H1 (cell line): ENCODE measurements around the gene CYP1A1. TPM values are rescaled to one million over a fixed set of nuclear protein-coding genes. Genes with fewer than 3 reads are reported as not detected.

ENCODE experiments used
- CTCF ChIA-PET: fragments of 300-600 bp; sonication (Branson Sonifier 250); formaldehyde crosslinking; loops from one replicate; lab custom pipeline; 2021; ENCODE audit not compliant: partially characterized antibody; lab: Charles Lee
- POLR2A ChIA-PET: fragments of 300-600 bp; sonication (Branson Sonifier 250); formaldehyde crosslinking; loops from one replicate; lab custom pipeline; 2021; ENCODE audit warnings: inconsistent platforms; ENCODE audit not compliant: partially characterized antibody; lab: Charles Lee
- DNase-seq, 2 experiments: peaks; one replicate each; pipeline versions ENCODE4 v3.0.0 to v3.0.0-alpha.2; 2010 to 2022; ENCODE audit warnings: low spot score in 2 of 2, low read depth in 1 of 2, mixed read lengths in 1 of 2
- FAIRE-seq: peaks from 2 replicates; lab custom pipeline; 2011; peaks lifted over from hg19 to GRCh38; lab: Jason Lieb, UNC
- H2AFZ ChIP-seq: 2 replicates; pipeline ENCODE4 v1.8.1; 2012; ENCODE audit warnings: low read length, inconsistent platforms
- H2AK5ac ChIP-seq: 2 replicates; pipeline ENCODE4 v1.6.1; 2013; ENCODE audit warnings: low read depth, low read length
- H2BK120ac ChIP-seq: replicated peaks from 2 replicates; pipeline ENCODE3; 2013; ENCODE audit warnings: low read depth, low read length, inconsistent platforms
- H2BK12ac ChIP-seq: 2 replicates; pipeline ENCODE4 v1.6.1; 2013; ENCODE audit warnings: low read depth, low read length
- H2BK15ac ChIP-seq: 2 replicates; pipeline ENCODE4 v1.6.1; 2013; ENCODE audit warnings: low read length
- H2BK20ac ChIP-seq: 2 replicates; pipeline ENCODE4 v1.6.1; 2013; ENCODE audit warnings: low read length
- H2BK5ac ChIP-seq: 2 replicates; pipeline ENCODE4 v1.6.1; 2013; ENCODE audit warnings: low read depth, low read length
- H3K14ac ChIP-seq: 2 replicates; pipeline ENCODE4 v1.6.1; 2013; ENCODE audit warnings: inconsistent platforms; ENCODE audit not compliant: insufficient read length
- H3K18ac ChIP-seq: 2 replicates; pipeline ENCODE4 v1.6.1; 2013; ENCODE audit warnings: low read length; ENCODE audit errors: extremely low read depth
- H3K23ac ChIP-seq: 2 replicates; pipeline ENCODE4 v1.6.1; 2013; ENCODE audit warnings: inconsistent platforms; ENCODE audit not compliant: insufficient read length
- H3K23me2 ChIP-seq: 2 replicates; pipeline ENCODE4 v1.6.1; 2013; ENCODE audit warnings: low read depth, low read length
- H3K27ac ChIP-seq: 2 replicates; pipeline ENCODE4 v1.6.1; 2011; ENCODE audit warnings: low read depth, low read length, inconsistent platforms
- H3K27me3 ChIP-seq, 4 experiments: replicated peaks in 1 of 4; 1 replicate in 1 of 4; 2 replicates in 3 of 4; pipeline versions ENCODE4 v1.6.1 to v1.8.1; 2011 to 2013; ENCODE audit warnings: low read length in 3 of 4, mild to moderate bottlenecking in 3 of 4, inconsistent platforms in 2 of 4, mixed read lengths in 2 of 4, moderate library complexity in 1 of 4; ENCODE audit not compliant: control insufficient read depth in 3 of 4, insufficient read depth in 3 of 4; ENCODE audit errors: extremely low read depth in 1 of 4
- H3K36me3 ChIP-seq, 4 experiments: 2 replicates each; pipeline versions ENCODE4 v1.6.1 to v1.8.1; 2011 to 2013; ENCODE audit warnings: mild to moderate bottlenecking in 4 of 4, low read length in 3 of 4, moderate library complexity in 2 of 4, control low read depth in 1 of 4, inconsistent platforms in 1 of 4; ENCODE audit not compliant: insufficient read depth in 4 of 4, control insufficient read depth in 2 of 4
- H3K4ac ChIP-seq: replicated peaks from 2 replicates; pipeline ENCODE3; 2013; ENCODE audit warnings: low read length, low read depth, mixed read lengths, inconsistent platforms; ENCODE audit not compliant: insufficient read length
- H3K4me1 ChIP-seq, 4 experiments: replicated peaks in 1 of 4; 1 replicate in 1 of 4; 2 replicates in 3 of 4; pipeline versions ENCODE4 v1.6.1 to v1.8.1; 2011 to 2013; ENCODE audit warnings: low read length in 3 of 4, inconsistent platforms in 2 of 4, mixed read lengths in 1 of 4; ENCODE audit not compliant: insufficient read depth in 4 of 4, control insufficient read depth in 3 of 4
- H3K4me2 ChIP-seq, 2 experiments: 2 replicates each; pipeline versions ENCODE4 v1.6.1 to v1.8.1; 2011 to 2013; ENCODE audit warnings: low read depth in 2 of 2, low read length in 2 of 2, control low read depth in 1 of 2, inconsistent platforms in 1 of 2, mild to moderate bottlenecking in 1 of 2; ENCODE audit not compliant: insufficient read depth in 1 of 2
- H3K4me3 ChIP-seq, 4 experiments: fragments of 200-600, 300-600 bp in 1 of 4; sonication (generic), shearing (Covaris generic), sonication (Bioruptor Twin) in 1 of 4; 2 replicates each; pipeline versions ENCODE4 v1.5.1 to v1.8.1; 2011 to 2016; ENCODE audit warnings: low read length in 4 of 4, low read depth in 3 of 4, control low read depth in 2 of 4, inconsistent platforms in 2 of 4, mild to moderate bottlenecking in 2 of 4, mixed read lengths in 1 of 4, moderate library complexity in 1 of 4; ENCODE audit not compliant: insufficient read depth in 2 of 4; ENCODE audit errors: extremely low read depth in 1 of 4
- H3K56ac ChIP-seq: replicated peaks from 2 replicates; pipeline ENCODE3; 2013; ENCODE audit warnings: low read depth, mild to moderate bottlenecking, mixed read lengths, low read length, inconsistent platforms; ENCODE audit not compliant: insufficient read length
- H3K79me1 ChIP-seq: 2 replicates; pipeline ENCODE4 v1.6.1; 2013; ENCODE audit warnings: low read depth, low read length, control low read depth
- H3K79me2 ChIP-seq, 2 experiments: 2 replicates each; pipeline versions ENCODE4 v1.6.1 to v1.8.1; 2012 to 2013; ENCODE audit warnings: low read length in 2 of 2, mild to moderate bottlenecking in 2 of 2, inconsistent platforms in 1 of 2; ENCODE audit not compliant: insufficient read depth in 2 of 2, control insufficient read depth in 1 of 2
- H3K9ac ChIP-seq, 4 experiments: replicated peaks in 1 of 4; 1 replicate in 1 of 4; 2 replicates in 3 of 4; pipeline versions ENCODE4 v1.6.1 to v1.8.1; 2011 to 2013; ENCODE audit warnings: low read depth in 3 of 4, low read length in 3 of 4, control low read depth in 2 of 4, mild to moderate bottlenecking in 2 of 4, moderate library complexity in 2 of 4, inconsistent platforms in 1 of 4; ENCODE audit errors: extremely low read depth in 1 of 4
- H3K9me3 ChIP-seq, 2 experiments: 2 replicates each; pipeline versions ENCODE4 v1.6.1 to v1.8.1; 2012 to 2013; ENCODE audit warnings: mild to moderate bottlenecking in 2 of 2, moderate library complexity in 2 of 2, control low read depth in 1 of 2, inconsistent platforms in 1 of 2, low read depth in 1 of 2, low read length in 1 of 2, mixed read lengths in 1 of 2; ENCODE audit not compliant: insufficient read depth in 2 of 2
- H4K20me1 ChIP-seq, 2 experiments: replicated peaks in 1 of 2; 2 replicates each; pipeline versions ENCODE3 to v1.8.1; 2011 to 2013; ENCODE audit warnings: inconsistent platforms in 2 of 2, low read length in 2 of 2, mild to moderate bottlenecking in 1 of 2; ENCODE audit not compliant: insufficient read depth in 2 of 2, control insufficient read depth in 1 of 2
- H4K5ac ChIP-seq: 2 replicates; pipeline ENCODE4 v1.6.1; 2013; ENCODE audit warnings: low read length, low read depth, mixed read lengths, inconsistent platforms; ENCODE audit not compliant: insufficient read length
- H4K8ac ChIP-seq: 2 replicates; pipeline ENCODE4 v1.8.0; 2013; ENCODE audit warnings: mild to moderate bottlenecking, moderate library complexity, low read length, inconsistent platforms; ENCODE audit not compliant: insufficient read depth; ENCODE audit errors: extremely low read depth
- H4K91ac ChIP-seq: replicated peaks from 2 replicates; pipeline ENCODE3; 2013; ENCODE audit warnings: low read length, mixed read lengths, inconsistent platforms; ENCODE audit not compliant: insufficient read length
- RXRA ChIP-seq: IDR thresholded peaks from 2 replicates; pipeline ENCODE4 v1.6.1; 2011; ENCODE audit warnings: low read depth, mild to moderate bottlenecking, low read length, moderate library complexity; ENCODE audit not compliant: insufficient read depth
- WGBS, 2 experiments: shearing (Covaris generic) in 1 of 2; methylation state at CpG; one replicate each; pipeline versions ENCODE4 v1.1.6 to v1.1.7; 2013 to 2015; ENCODE audit warnings: low lambda C conversion rate in 2 of 2, mixed read lengths in 2 of 2, inconsistent platforms in 1 of 2, low coverage in 1 of 2, missing lambda C conversion rate in 1 of 2; ENCODE audit not compliant: insufficient replicate concordance in 2 of 2, insufficient coverage in 1 of 2, insufficient read length in 1 of 2; ENCODE audit errors: extremely low coverage in 1 of 2, missing lambda C conversion rate in 1 of 2; 5-methylcytosine and 5-hydroxymethylcytosine counted together
- polyA plus RNA-seq, 7 experiments: library from polyadenylated mRNA; depleted of rRNA in 3 of 7; stranded (reverse) in 5 of 7; unstranded in 2 of 7; fragments of >200 nt in 5 of 7; fragments of 200-250 nt in 2 of 7; gene quantifications; 1 replicate in 5 of 7; 2 replicates in 1 of 7; 4 replicates in 1 of 7; pipeline versions ENCODE4 v1.2.1 to v1.2.3, GENCODE V29; 2011 to 2013; ENCODE audit warnings: missing spikeins in 2 of 7, mixed read lengths in 2 of 7
- total RNA-seq: library from RNA; stranded (reverse); fragmentation: NEBNext Ultra II Directional; extraction: Animal tissue kit (Norgen Biotek cat#: 25700); gene quantifications from 2 replicates; pipeline ENCODE4 v1.2.1, GENCODE V29; 2021

The CYP1A1 gene
- total and polyA plus RNA-seq, 2 of the 8 experiments (the other 6 are each of a cell fraction or from before 2014, with no cell fraction given) = 0.32 to 0.35 TPM

GRCh38 chr15:74682954-74683353, 42.4 kb downstream of the CYP1A1 start:
- Histone ChIP-seq H3K56ac (no peak overlapping the region), H2BK12ac (no peak overlapping the region), H3K4me3 (no peak overlapping the region), H2BK5ac (no peak overlapping the region), H3K14ac (no peak overlapping the region), H3K4ac (no peak overlapping the region), H2BK120ac (no peak overlapping the region), H2AK5ac (no peak overlapping the region), H3K79me2 (peaks cover 0 to 49% of the 10 kb centered on the region in 2 experiments; a peak in 3 of 4 replicates), H3K4me2 (no peak overlapping the region), H3K27ac (no peak overlapping the region), H3K23me2 (no peaks in the 10 kb centered on the region), H4K20me1 (peaks cover 0 to 2% of the 10 kb centered on the region in 2 experiments), H3K79me1 (no peaks in the 10 kb centered on the region; the same call in 1 of the 2 replicates), H3K23ac (no peak overlapping the region), H2BK20ac (no peak overlapping the region), H4K91ac (no peak overlapping the region), H3K4me1 (no peaks in the 10 kb centered on the region), H3K27me3 (no peaks in the 10 kb centered on the region), H2BK15ac (no peak overlapping the region), H3K18ac (no peak overlapping the region), H4K8ac (no peak overlapping the region), H3K9ac (no peak overlapping the region), H3K36me3 (peaks cover 0 to 3% (median 0%) of the 10 kb centered on the region in 4 experiments; a peak in 3 of 8 replicates), H2AFZ (no peak overlapping the region), H4K5ac (no peak overlapping the region), H3K9me3 (no peaks in the 10 kb centered on the region; a peak in 1 of 4 replicates)
- 91% methylated on average over 3 of the region's 3 CpGs; no CpG with 5 or more reads in 1 of the 2 experiments for WGBS, 2 experiments
- TF ChIP-seq RXRA = no peak
- POLR2A ChIA-PET = interaction anchor here (1.0 to 2.0 kb wide), 4 partner anchors 11 to 86 kb away, joined by 3 to 8 read pairs (median 4); partner anchors contain the start of gene EDC3
- no peak for FAIRE-seq
- DNase-seq = no peak
- CTCF ChIA-PET = interaction anchor here (0.8 kb wide), 2 partner anchors 19 to 20 kb away, joined by 3 read pairs; no protein-coding TSS in a partner anchor
